Chondrocyte (in vitro differentiated cells): ENCODE results near the gene ADGRL3. TPM values are rescaled to one million over a fixed set of nuclear protein-coding genes. Genes with fewer than 3 reads are reported as not detected.

ENCODE experiments used
- DNase-seq: peaks from one replicate; pipeline ENCODE4 v3.0.0; 2021; ENCODE audit warnings: mixed read lengths, low spot score
- H3K27ac Mint-ChIP-seq: one replicate; pipeline ENCODE4 v1.8.0; 2021; ENCODE audit warnings: mild to moderate bottlenecking, moderate library complexity, mixed read lengths; ENCODE audit not compliant: unreplicated experiment
- H3K27me3 Mint-ChIP-seq: 2 replicates; pipeline ENCODE4 v1.8.0; 2021; ENCODE audit warnings: low read depth, mixed read lengths
- H3K36me3 Mint-ChIP-seq: 2 replicates; pipeline ENCODE4 v1.8.0; 2021; ENCODE audit warnings: low read depth, mixed read lengths
- H3K4me1 Mint-ChIP-seq: 2 replicates; pipeline ENCODE4 v1.8.0; 2021; ENCODE audit warnings: low read depth, mild to moderate bottlenecking, mixed read lengths
- H3K4me3 Mint-ChIP-seq: one replicate; pipeline ENCODE4 v1.8.0; 2021; ENCODE audit warnings: mild to moderate bottlenecking, moderate library complexity, mixed read lengths; ENCODE audit not compliant: unreplicated experiment
- H3K9me3 Mint-ChIP-seq: 2 replicates; pipeline ENCODE4 v1.8.0; 2021; ENCODE audit warnings: low read depth, mixed read lengths
- CTCF ChIP-seq: fragments of 200-600 bp; sonication (generic); IDR thresholded peaks from 2 replicates; pipeline ENCODE4 v1.5.0; 2021; ENCODE audit warnings: antibody characterized with exemption, mild to moderate bottlenecking, moderate library complexity
- total RNA-seq: library from RNA; stranded (reverse); gene quantifications from 3 replicates; pipeline ENCODE4 v1.2.1, GENCODE V29; 2021

The ADGRL3 gene
- total RNA-seq, 1 donor from 2014 or later = 11.6 TPM

DNA sequence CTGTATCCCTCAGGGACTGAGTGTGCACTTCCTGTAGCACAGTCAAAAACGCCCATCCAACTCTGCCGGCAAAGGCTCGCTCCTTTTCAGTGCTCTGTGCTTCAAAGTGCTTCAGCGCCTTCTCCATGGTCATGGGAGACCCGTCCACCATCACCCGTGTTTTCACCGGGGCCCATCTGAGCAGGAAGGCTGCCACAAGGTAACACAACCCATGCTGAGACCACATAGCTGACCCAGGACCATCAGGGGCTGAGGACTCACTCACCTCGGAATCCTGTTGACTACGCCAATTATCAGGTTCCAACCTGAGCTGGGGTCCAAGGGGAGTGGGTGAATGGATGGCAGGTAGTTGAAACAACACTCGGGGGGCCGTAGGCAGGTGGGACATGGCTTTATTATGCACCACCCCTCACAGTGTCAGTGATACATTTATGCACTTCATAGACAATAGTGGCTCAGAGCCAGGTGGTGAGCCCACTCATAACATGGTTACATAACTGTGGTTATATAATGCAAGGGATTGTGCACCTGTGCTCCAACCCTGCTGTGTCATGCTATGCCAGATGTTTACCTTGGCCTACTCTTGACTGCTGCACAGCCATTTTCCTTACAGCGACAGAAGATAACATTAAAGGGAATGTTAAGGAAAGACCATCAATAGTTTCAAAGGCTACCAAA lies 227.8 kb downstream of the ADGRL3 start:
- peaks cover 7% of the 10 kb centered on the region for H3K9me3 Mint-ChIP-seq
- no peak overlapping the region for H3K27ac Mint-ChIP-seq
- DNase-seq = no peak
- H3K4me1 Mint-ChIP-seq = no peaks in the 10 kb centered on the region
- no peaks in the 10 kb centered on the region for H3K27me3 Mint-ChIP-seq
- no peaks in the 10 kb centered on the region for H3K36me3 Mint-ChIP-seq
- no peak overlapping the region for H3K4me3 Mint-ChIP-seq
- no peak for TF ChIP-seq CTCF

DNA sequence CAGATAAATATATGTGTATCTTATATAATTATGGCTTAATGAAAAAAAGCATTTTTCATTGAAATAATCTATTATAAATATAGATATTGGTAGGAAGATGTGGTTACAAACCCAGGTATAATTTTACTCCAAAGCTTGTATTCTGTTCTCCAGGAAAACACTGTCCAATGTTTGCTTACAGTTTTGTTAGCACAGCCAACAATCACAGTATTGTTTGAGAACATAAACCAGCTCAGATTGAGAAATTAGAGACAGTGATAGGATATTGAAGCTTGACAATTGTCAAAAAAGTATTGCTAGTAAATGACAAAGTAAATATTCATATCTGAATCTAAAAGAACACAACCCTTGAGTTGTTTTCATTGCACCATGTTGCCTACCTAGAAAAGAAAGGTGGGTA lies 228.8 kb downstream of the ADGRL3 start:
- no peak for TF ChIP-seq CTCF
- peaks cover 2% of the 10 kb centered on the region for H3K9me3 Mint-ChIP-seq
- H3K4me1 Mint-ChIP-seq = no peaks in the 10 kb centered on the region
- no peaks in the 10 kb centered on the region for H3K27me3 Mint-ChIP-seq
- no peak for DNase-seq
- H3K36me3 Mint-ChIP-seq = no peaks in the 10 kb centered on the region
- H3K27ac Mint-ChIP-seq = no peak overlapping the region
- no peak overlapping the region for H3K4me3 Mint-ChIP-seq

- TF ChIP-seq CTCF = no peak
- Mint-ChIP-seq H3K36me3 (no peaks in the 10 kb centered on the region), H3K4me3 (no peak overlapping the region), H3K4me1 (no peaks in the 10 kb centered on the region), H3K27me3 (no peaks in the 10 kb centered on the region), H3K9me3 (no peaks in the 10 kb centered on the region), H3K27ac (no peak overlapping the region)
- no peak for DNase-seq
Observed at GRCh38 chr4:61431131-61431530, 231.0 kb downstream of the ADGRL3 start.

GRCh38 chr4:61437923-61438322 lies 237.8 kb downstream of the ADGRL3 start:
- no peaks in the 10 kb centered on the region for H3K27me3 Mint-ChIP-seq
- no peak for TF ChIP-seq CTCF
- no peak overlapping the region for H3K27ac Mint-ChIP-seq
- no peak overlapping the region for H3K4me3 Mint-ChIP-seq
- H3K9me3 Mint-ChIP-seq = no peaks in the 10 kb centered on the region
- DNase-seq = no peak
- no peaks in the 10 kb centered on the region for H3K4me1 Mint-ChIP-seq
- no peaks in the 10 kb centered on the region for H3K36me3 Mint-ChIP-seq

GRCh38 chr4:61440321-61440720 lies 240.2 kb downstream of the ADGRL3 start:
- Mint-ChIP-seq H3K4me1 (peaks cover 12% of the 10 kb centered on the region), H3K9me3 (no peaks in the 10 kb centered on the region), H3K27me3 (no peaks in the 10 kb centered on the region), H3K4me3 (no peak overlapping the region), H3K27ac (no peak overlapping the region), H3K36me3 (no peaks in the 10 kb centered on the region)
- DNase-seq = no peak
- TF ChIP-seq CTCF = no peak
